ENCODE data around the gene SNAPIN. TPM values are rescaled to one million over a fixed set of nuclear protein-coding genes. Genes with fewer than 3 reads are reported as not detected.

SNAPIN gene
- total RNA-seq, 2 donors from 2014 or later, result 60.8 to 84.0 TPM

GRCh38 chr1:153684892-153685291 lies 26.4 kb downstream of the SNAPIN start:
- Histone ChIP-seq H3K4me1 (peaks cover 0 to 5% of the 10 kb centered on the region in 2 donors), H3K36me3 (peaks cover 11% of the 10 kb centered on the region), H3K27ac (no peak overlapping the region), H3K4me3 (no peak overlapping the region), H3K9me3 (no peaks in the 10 kb centered on the region), H3K27me3 (no peaks in the 10 kb centered on the region)
- DNase-seq (ENCODE audit: low spot score), result no peak
- TF ChIP-seq CTCF (IDR thresholded peaks at IDR 0.05), result no peak

GRCh38 chr1:153685544-153686340 lies 27.2 kb downstream of the SNAPIN start:
- H3K36me3 ChIP-seq, result peaks cover 11% of the 10 kb centered on the region
- H3K27ac ChIP-seq, result no peak overlapping the region
- no peak for TF ChIP-seq CTCF (IDR thresholded peaks at IDR 0.05)
- no peaks in the 10 kb centered on the region for H3K27me3 ChIP-seq
- no peak overlapping the region for H3K4me3 ChIP-seq
- no peaks in the 10 kb centered on the region for H3K9me3 ChIP-seq
- H3K4me1 ChIP-seq, result no peaks in the 10 kb centered on the region
- no peak for DNase-seq (ENCODE audit: low spot score)

- H3K9me3 ChIP-seq, result no peaks in the 10 kb centered on the region
- H3K27ac ChIP-seq, result no peak overlapping the region
- peaks cover 11% of the 10 kb centered on the region for H3K36me3 ChIP-seq
- H3K4me3 ChIP-seq, result no peak overlapping the region
- H3K27me3 ChIP-seq, result no peaks in the 10 kb centered on the region
- TF ChIP-seq CTCF (IDR thresholded peaks at IDR 0.05), result no peak
- H3K4me1 ChIP-seq, result no peaks in the 10 kb centered on the region
- DNase-seq (ENCODE audit: low spot score), result no peak
Measured at GRCh38 chr1:153687346-153688125, 29.0 kb downstream of the SNAPIN start.

GRCh38 chr1:153688276-153688675 lies 29.8 kb downstream of the SNAPIN start:
- no peaks in the 10 kb centered on the region for H3K9me3 ChIP-seq
- DNase-seq (ENCODE audit: low spot score), result no peak
- H3K36me3 ChIP-seq, result peaks cover 11% of the 10 kb centered on the region
- H3K27ac ChIP-seq, result no peak overlapping the region
- no peak for TF ChIP-seq CTCF (IDR thresholded peaks at IDR 0.05)
- no peak overlapping the region for H3K4me3 ChIP-seq
- no peaks in the 10 kb centered on the region for H3K4me1 ChIP-seq
- H3K27me3 ChIP-seq, result no peaks in the 10 kb centered on the region

GRCh38 chr1:153688736-153689328 lies 30.3 kb downstream of the SNAPIN start:
- Histone ChIP-seq H3K27ac (no peak overlapping the region), H3K27me3 (no peaks in the 10 kb centered on the region), H3K36me3 (peaks cover 11% of the 10 kb centered on the region), H3K9me3 (no peaks in the 10 kb centered on the region), H3K4me1 (no peaks in the 10 kb centered on the region), H3K4me3 (no peak overlapping the region)
- no peak for DNase-seq (ENCODE audit: low spot score)
- TF ChIP-seq CTCF (IDR thresholded peaks at IDR 0.05), result no peak

Measured in right atrium auricular region (tissue), 2 donors.